GM23338 (cell line): ENCODE results near the gene UXS1. TPM values are rescaled to one million over a fixed set of nuclear protein-coding genes. Genes with fewer than 3 reads are reported as not detected.

Source experiments
- ATAC-seq: fragments of 200-7000 bp; cut with Tn5 transposase; 3 replicates; pipeline ENCODE4 v1.9.1; 2020
- DNase-seq: peaks from one replicate; pipeline ENCODE4 v3.0.0-alpha.2; 2015; ENCODE audit warnings: low spot score
- H2AFZ ChIP-seq: fragments of 200-600 bp; sonication (generic); 2 replicates; pipeline ENCODE4 v1.8.0; 2016; ENCODE audit warnings: antibody characterized with exemption, mild to moderate bottlenecking, moderate library complexity
- H3F3A ChIP-seq: fragments of 200-600 bp; sonication (generic); replicated peaks from 2 replicates; pipeline ENCODE4 v1.8.0; 2017; ENCODE audit warnings: antibody characterized with exemption, mixed run types, low read depth
- H3K27ac ChIP-seq: fragments of 200-600 bp; sonication (generic); 2 replicates; pipeline ENCODE4 v1.6.1; 2016; ENCODE audit warnings: low read depth
- H3K27me3 ChIP-seq: fragments of 200-600 bp; sonication (generic); 2 replicates; pipeline ENCODE4 v1.8.0; 2016; ENCODE audit warnings: mild to moderate bottlenecking, mixed run types, moderate library complexity; ENCODE audit not compliant: insufficient read depth
- H3K36me3 ChIP-seq: fragments of 200-600 bp; sonication (generic); 2 replicates; pipeline ENCODE4 v1.8.0; 2016; ENCODE audit warnings: mild to moderate bottlenecking; ENCODE audit not compliant: insufficient read depth
- H3K4me1 ChIP-seq: fragments of 200-600 bp; sonication (generic); 2 replicates; pipeline ENCODE4 v1.8.0; 2016; ENCODE audit warnings: mild to moderate bottlenecking, moderate library complexity; ENCODE audit not compliant: insufficient read depth
- H3K4me2 ChIP-seq: fragments of 200-600 bp; sonication (generic); 2 replicates; pipeline ENCODE4 v1.7.1; 2017; ENCODE audit warnings: mixed run types
- H3K4me3 ChIP-seq: fragments of 200-600 bp; sonication (generic); 2 replicates; pipeline ENCODE4 v1.6.1; 2016; ENCODE audit warnings: mixed run types
- H3K79me2 ChIP-seq: fragments of 200-600 bp; sonication (generic); replicated peaks from 2 replicates; pipeline ENCODE4 v1.8.0; 2017; ENCODE audit warnings: mild to moderate bottlenecking; ENCODE audit not compliant: insufficient read depth
- H3K9me2 ChIP-seq: fragments of 200-600 bp; sonication (generic); 2 replicates; pipeline ENCODE4 v1.8.0; 2017; ENCODE audit not compliant: insufficient read depth
- H4K20me1 ChIP-seq: fragments of 200-600 bp; sonication (generic); replicated peaks from 2 replicates; pipeline ENCODE4 v1.8.0; 2017; ENCODE audit warnings: mild to moderate bottlenecking; ENCODE audit not compliant: insufficient read depth
- H3K27ac Mint-ChIP-seq: 2 replicates; pipeline ENCODE4 v1.8.0; 2020; ENCODE audit warnings: inconsistent platforms, mild to moderate bottlenecking, moderate library complexity, mixed read lengths
- H3K27me3 Mint-ChIP-seq: 3 replicates; pipeline ENCODE4 v1.8.0; 2022; ENCODE audit warnings: low read depth, mild to moderate bottlenecking, moderate library complexity, mixed read lengths, inconsistent platforms; ENCODE audit not compliant: insufficient read depth, poor library complexity
- H3K36me3 Mint-ChIP-seq: 3 replicates; pipeline ENCODE4 v1.8.0; 2021; ENCODE audit warnings: low read depth, mild to moderate bottlenecking, inconsistent platforms, moderate library complexity, mixed read lengths
- H3K4me1 Mint-ChIP-seq: 3 replicates; pipeline ENCODE4 v1.8.0; 2020; ENCODE audit warnings: mild to moderate bottlenecking, inconsistent platforms, mixed read lengths
- H3K4me3 Mint-ChIP-seq: 3 replicates; pipeline ENCODE4 v1.8.0; 2021; ENCODE audit warnings: moderate library complexity, mild to moderate bottlenecking, inconsistent platforms, mixed read lengths
- H3K9me3 Mint-ChIP-seq: 3 replicates; pipeline ENCODE4 v1.8.0; 2020; ENCODE audit warnings: moderate library complexity, mild to moderate bottlenecking, inconsistent platforms, mixed read lengths
- CREB1 ChIP-seq: fragments of 250-450 bp; sonication (Bioruptor Pico); IDR thresholded peaks from 2 replicates; pipeline ENCODE4 v1.5.0; 2020; ENCODE audit warnings: low read depth, mild to moderate bottlenecking, moderate library complexity
- EZH2 ChIP-seq: fragments of 200-600 bp; sonication (generic); IDR thresholded peaks from one replicate; pipeline ENCODE4 v1.8.0; 2017; ENCODE audit warnings: antibody characterized with exemption, mild to moderate bottlenecking, low read depth; ENCODE audit not compliant: unreplicated experiment
- EZH2phosphoT487 ChIP-seq: fragments of 200-600 bp; sonication (generic); IDR thresholded peaks from one replicate; pipeline ENCODE4 v1.8.1; 2018; ENCODE audit warnings: antibody characterized with exemption; ENCODE audit not compliant: unreplicated experiment
- JUNB ChIP-seq: IDR thresholded peaks from one replicate; pipeline ENCODE4 v1.6.1; 2016; ENCODE audit warnings: antibody characterized with exemption; ENCODE audit not compliant: unreplicated experiment
- NANOG ChIP-seq: IDR thresholded peaks from 2 replicates; pipeline ENCODE4 v1.6.1; 2016; ENCODE audit warnings: antibody characterized with exemption, borderline replicate concordance
- POLR2AphosphoS5 ChIP-seq: IDR thresholded peaks from 2 replicates; pipeline ENCODE4 v1.6.1; 2016; ENCODE audit warnings: antibody characterized with exemption, low read depth
- STAT1 ChIP-seq: IDR thresholded peaks from one replicate; pipeline ENCODE4 v1.6.1; 2016; ENCODE audit warnings: antibody characterized with exemption; ENCODE audit not compliant: unreplicated experiment
- ZNF114 ChIP-seq: fragments of 250-450 bp; sonication (Bioruptor Pico); IDR thresholded peaks from 2 replicates; pipeline ENCODE4 v1.5.0; 2020; ENCODE audit warnings: mild to moderate bottlenecking, moderate library complexity
- ZNF331 ChIP-seq: fragments of 250-450 bp; sonication (Bioruptor Pico); IDR thresholded peaks from 2 replicates; pipeline ENCODE4 v1.5.0; 2020; ENCODE audit warnings: low read depth, mild to moderate bottlenecking, moderate library complexity
- polyA plus RNA-seq: library from polyadenylated mRNA; unstranded; fragments of >200 nt; fragmentation: Nextera tagmentation; extraction: Ambion mirVana; gene quantifications from 2 replicates; pipeline ENCODE4 v1.2.1, GENCODE V29; 2016
- total RNA-seq: library from RNA; depleted of rRNA; stranded (reverse); fragments of >200 nt; shearing (Covaris generic); gene quantifications from 2 replicates; pipeline ENCODE4 v1.2.3, GENCODE V29; 2014
- TF ChIP-seq, protein P1 (sequence below), 2 experiments: fragments of 200-600 bp in 1 of 2; sonication (generic) in 1 of 2; conservative IDR thresholded peaks; 2 replicates each; pipeline versions ENCODE4 v1.5.1 to v1.6.1; 2016 to 2017; ENCODE audit warnings: antibody characterized with exemption in 2 of 2, low read depth in 2 of 2, mild to moderate bottlenecking in 2 of 2, moderate library complexity in 1 of 2
- TF ChIP-seq, protein P2 (sequence below): IDR thresholded peaks from one replicate; pipeline ENCODE4 v1.6.1; 2018; ENCODE audit warnings: antibody characterized with exemption; ENCODE audit not compliant: unreplicated experiment
- TF ChIP-seq, protein P3 (sequence below): fragments of 250-450 bp; sonication (Bioruptor Pico); IDR thresholded peaks from 2 replicates; pipeline ENCODE4 v1.5.0; 2020; ENCODE audit warnings: mild to moderate bottlenecking, moderate library complexity
- TF ChIP-seq, protein P4 (sequence below): IDR thresholded peaks from 2 replicates; pipeline ENCODE4 v1.6.1; 2016; ENCODE audit warnings: antibody characterized with exemption

Gene UXS1
- total and polyA plus RNA-seq, 2 experiments from 2014 or later: 48.7 to 131 TPM

DNA sequence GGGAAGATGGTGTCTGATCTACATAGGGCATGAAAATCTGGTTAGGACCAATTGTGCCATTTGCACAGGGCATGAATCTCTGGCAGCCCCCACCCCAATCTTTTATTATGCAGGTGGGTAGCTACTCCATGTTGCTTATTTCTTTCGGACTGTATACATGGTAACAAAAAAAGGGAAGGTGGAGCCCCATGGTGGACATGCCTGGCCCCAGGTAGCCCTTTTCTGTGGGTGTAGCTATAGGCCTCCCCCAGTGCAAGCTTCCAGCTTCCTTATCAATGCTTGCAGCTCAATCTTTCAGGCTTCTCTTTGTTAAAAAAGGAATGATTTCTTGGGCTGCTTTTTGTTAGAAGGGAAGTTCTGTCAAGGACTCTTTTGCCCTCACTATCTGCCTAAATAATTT lies 14.3 kb upstream of the UXS1 start:
- H3K79me2 ChIP-seq: no peaks in the 10 kb centered on the region
- H3K27ac ChIP-seq: no peak overlapping the region
- no peaks in the 10 kb centered on the region for H3F3A ChIP-seq
- no peak for DNase-seq
- no peaks in the 10 kb centered on the region for H3K36me3 Mint-ChIP-seq
- no peak overlapping the region for H3K4me3 ChIP-seq
- ATAC-seq: no peak
- H3K4me1 Mint-ChIP-seq: no peaks in the 10 kb centered on the region; the same call in 1 of the 3 replicates
- no peaks in the 10 kb centered on the region for H3K4me1 ChIP-seq
- TF ChIP-seq EZH2 (no peak), ZNF331 (CRISPR knock-in tag) (no peak), CREB1 (CRISPR knock-in tag) (no peak), STAT1 (no peak), EZH2phosphoT487 (no peak), JUNB (no peak), POLR2AphosphoS5 (no peak), ZNF114 (no peak), NANOG (no peak)
- TF ChIP-seq, protein P1, sequence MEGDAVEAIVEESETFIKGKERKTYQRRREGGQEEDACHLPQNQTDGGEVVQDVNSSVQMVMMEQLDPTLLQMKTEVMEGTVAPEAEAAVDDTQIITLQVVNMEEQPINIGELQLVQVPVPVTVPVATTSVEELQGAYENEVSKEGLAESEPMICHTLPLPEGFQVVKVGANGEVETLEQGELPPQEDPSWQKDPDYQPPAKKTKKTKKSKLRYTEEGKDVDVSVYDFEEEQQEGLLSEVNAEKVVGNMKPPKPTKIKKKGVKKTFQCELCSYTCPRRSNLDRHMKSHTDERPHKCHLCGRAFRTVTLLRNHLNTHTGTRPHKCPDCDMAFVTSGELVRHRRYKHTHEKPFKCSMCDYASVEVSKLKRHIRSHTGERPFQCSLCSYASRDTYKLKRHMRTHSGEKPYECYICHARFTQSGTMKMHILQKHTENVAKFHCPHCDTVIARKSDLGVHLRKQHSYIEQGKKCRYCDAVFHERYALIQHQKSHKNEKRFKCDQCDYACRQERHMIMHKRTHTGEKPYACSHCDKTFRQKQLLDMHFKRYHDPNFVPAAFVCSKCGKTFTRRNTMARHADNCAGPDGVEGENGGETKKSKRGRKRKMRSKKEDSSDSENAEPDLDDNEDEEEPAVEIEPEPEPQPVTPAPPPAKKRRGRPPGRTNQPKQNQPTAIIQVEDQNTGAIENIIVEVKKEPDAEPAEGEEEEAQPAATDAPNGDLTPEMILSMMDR (conservative IDR thresholded peaks at IDR 0.05; ENCODE audit: low read depth in 2 of 2): no peak
- TF ChIP-seq, protein P2, sequence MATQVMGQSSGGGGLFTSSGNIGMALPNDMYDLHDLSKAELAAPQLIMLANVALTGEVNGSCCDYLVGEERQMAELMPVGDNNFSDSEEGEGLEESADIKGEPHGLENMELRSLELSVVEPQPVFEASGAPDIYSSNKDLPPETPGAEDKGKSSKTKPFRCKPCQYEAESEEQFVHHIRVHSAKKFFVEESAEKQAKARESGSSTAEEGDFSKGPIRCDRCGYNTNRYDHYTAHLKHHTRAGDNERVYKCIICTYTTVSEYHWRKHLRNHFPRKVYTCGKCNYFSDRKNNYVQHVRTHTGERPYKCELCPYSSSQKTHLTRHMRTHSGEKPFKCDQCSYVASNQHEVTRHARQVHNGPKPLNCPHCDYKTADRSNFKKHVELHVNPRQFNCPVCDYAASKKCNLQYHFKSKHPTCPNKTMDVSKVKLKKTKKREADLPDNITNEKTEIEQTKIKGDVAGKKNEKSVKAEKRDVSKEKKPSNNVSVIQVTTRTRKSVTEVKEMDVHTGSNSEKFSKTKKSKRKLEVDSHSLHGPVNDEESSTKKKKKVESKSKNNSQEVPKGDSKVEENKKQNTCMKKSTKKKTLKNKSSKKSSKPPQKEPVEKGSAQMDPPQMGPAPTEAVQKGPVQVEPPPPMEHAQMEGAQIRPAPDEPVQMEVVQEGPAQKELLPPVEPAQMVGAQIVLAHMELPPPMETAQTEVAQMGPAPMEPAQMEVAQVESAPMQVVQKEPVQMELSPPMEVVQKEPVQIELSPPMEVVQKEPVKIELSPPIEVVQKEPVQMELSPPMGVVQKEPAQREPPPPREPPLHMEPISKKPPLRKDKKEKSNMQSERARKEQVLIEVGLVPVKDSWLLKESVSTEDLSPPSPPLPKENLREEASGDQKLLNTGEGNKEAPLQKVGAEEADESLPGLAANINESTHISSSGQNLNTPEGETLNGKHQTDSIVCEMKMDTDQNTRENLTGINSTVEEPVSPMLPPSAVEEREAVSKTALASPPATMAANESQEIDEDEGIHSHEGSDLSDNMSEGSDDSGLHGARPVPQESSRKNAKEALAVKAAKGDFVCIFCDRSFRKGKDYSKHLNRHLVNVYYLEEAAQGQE: no peak
- TF ChIP-seq, protein P3, sequence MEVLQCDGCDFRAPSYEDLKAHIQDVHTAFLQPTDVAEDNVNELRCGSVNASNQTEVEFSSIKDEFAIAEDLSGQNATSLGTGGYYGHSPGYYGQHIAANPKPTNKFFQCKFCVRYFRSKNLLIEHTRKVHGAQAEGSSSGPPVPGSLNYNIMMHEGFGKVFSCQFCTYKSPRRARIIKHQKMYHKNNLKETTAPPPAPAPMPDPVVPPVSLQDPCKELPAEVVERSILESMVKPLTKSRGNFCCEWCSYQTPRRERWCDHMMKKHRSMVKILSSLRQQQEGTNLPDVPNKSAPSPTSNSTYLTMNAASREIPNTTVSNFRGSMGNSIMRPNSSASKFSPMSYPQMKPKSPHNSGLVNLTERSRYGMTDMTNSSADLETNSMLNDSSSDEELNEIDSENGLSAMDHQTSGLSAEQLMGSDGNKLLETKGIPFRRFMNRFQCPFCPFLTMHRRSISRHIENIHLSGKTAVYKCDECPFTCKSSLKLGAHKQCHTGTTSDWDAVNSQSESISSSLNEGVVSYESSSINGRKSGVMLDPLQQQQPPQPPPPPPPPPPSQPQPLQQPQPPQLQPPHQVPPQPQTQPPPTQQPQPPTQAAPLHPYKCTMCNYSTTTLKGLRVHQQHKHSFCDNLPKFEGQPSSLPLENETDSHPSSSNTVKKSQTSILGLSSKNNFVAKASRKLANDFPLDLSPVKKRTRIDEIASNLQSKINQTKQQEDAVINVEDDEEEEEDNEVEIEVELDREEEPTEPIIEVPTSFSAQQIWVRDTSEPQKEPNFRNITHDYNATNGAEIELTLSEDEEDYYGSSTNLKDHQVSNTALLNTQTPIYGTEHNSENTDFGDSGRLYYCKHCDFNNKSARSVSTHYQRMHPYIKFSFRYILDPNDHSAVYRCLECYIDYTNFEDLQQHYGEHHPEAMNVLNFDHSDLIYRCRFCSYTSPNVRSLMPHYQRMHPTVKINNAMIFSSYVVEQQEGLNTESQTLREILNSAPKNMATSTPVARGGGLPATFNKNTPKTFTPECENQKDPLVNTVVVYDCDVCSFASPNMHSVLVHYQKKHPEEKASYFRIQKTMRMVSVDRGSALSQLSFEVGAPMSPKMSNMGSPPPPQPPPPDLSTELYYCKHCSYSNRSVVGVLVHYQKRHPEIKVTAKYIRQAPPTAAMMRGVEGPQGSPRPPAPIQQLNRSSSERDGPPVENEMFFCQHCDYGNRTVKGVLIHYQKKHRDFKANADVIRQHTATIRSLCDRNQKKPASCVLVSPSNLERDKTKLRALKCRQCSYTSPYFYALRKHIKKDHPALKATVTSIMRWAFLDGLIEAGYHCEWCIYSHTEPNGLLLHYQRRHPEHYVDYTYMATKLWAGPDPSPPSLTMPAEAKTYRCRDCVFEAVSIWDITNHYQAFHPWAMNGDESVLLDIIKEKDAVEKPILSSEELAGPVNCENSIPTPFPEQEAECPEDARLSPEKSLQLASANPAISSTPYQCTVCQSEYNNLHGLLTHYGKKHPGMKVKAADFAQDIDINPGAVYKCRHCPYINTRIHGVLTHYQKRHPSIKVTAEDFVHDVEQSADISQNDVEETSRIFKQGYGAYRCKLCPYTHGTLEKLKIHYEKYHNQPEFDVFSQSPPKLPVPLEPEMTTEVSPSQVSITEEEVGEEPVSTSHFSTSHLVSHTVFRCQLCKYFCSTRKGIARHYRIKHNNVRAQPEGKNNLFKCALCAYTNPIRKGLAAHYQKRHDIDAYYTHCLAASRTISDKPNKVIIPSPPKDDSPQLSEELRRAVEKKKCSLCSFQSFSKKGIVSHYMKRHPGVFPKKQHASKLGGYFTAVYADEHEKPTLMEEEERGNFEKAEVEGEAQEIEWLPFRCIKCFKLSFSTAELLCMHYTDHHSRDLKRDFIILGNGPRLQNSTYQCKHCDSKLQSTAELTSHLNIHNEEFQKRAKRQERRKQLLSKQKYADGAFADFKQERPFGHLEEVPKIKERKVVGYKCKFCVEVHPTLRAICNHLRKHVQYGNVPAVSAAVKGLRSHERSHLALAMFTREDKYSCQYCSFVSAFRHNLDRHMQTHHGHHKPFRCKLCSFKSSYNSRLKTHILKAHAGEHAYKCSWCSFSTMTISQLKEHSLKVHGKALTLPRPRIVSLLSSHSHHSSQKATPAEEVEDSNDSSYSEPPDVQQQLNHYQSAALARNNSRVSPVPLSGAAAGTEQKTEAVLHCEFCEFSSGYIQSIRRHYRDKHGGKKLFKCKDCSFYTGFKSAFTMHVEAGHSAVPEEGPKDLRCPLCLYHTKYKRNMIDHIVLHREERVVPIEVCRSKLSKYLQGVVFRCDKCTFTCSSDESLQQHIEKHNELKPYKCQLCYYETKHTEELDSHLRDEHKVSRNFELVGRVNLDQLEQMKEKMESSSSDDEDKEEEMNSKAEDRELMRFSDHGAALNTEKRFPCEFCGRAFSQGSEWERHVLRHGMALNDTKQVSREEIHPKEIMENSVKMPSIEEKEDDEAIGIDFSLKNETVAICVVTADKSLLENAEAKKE (CRISPR knock-in tag): no peak
- TF ChIP-seq, protein P4, sequence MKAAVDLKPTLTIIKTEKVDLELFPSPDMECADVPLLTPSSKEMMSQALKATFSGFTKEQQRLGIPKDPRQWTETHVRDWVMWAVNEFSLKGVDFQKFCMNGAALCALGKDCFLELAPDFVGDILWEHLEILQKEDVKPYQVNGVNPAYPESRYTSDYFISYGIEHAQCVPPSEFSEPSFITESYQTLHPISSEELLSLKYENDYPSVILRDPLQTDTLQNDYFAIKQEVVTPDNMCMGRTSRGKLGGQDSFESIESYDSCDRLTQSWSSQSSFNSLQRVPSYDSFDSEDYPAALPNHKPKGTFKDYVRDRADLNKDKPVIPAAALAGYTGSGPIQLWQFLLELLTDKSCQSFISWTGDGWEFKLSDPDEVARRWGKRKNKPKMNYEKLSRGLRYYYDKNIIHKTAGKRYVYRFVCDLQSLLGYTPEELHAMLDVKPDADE: no peak
- peaks cover 3% of the 10 kb centered on the region; the same call in 2 of the 3 replicates for H3K9me3 Mint-ChIP-seq
- no peaks in the 10 kb centered on the region for H3K9me2 ChIP-seq
- H3K36me3 ChIP-seq: no peaks in the 10 kb centered on the region
- H4K20me1 ChIP-seq: no peaks in the 10 kb centered on the region
- H3K27me3 Mint-ChIP-seq: no peaks in the 10 kb centered on the region
- no peak overlapping the region for H3K27ac Mint-ChIP-seq
- H3K27me3 ChIP-seq: no peaks in the 10 kb centered on the region
- no peak overlapping the region for H2AFZ ChIP-seq
- no peak overlapping the region for H3K4me3 Mint-ChIP-seq
- no peak overlapping the region for H3K4me2 ChIP-seq
